GM18519 (cell line): ENCODE results near the gene FANCC.

Experiments used
- ATAC-seq: cut with Tn5 transposase; IDR thresholded peaks from one replicate; pipeline ENCODE4 v1.9.1; 2021; ENCODE audit warnings: mild to moderate bottlenecking, moderate library complexity; ENCODE audit not compliant: unreplicated experiment, low FRiP score

Gene FANCC

DNA sequence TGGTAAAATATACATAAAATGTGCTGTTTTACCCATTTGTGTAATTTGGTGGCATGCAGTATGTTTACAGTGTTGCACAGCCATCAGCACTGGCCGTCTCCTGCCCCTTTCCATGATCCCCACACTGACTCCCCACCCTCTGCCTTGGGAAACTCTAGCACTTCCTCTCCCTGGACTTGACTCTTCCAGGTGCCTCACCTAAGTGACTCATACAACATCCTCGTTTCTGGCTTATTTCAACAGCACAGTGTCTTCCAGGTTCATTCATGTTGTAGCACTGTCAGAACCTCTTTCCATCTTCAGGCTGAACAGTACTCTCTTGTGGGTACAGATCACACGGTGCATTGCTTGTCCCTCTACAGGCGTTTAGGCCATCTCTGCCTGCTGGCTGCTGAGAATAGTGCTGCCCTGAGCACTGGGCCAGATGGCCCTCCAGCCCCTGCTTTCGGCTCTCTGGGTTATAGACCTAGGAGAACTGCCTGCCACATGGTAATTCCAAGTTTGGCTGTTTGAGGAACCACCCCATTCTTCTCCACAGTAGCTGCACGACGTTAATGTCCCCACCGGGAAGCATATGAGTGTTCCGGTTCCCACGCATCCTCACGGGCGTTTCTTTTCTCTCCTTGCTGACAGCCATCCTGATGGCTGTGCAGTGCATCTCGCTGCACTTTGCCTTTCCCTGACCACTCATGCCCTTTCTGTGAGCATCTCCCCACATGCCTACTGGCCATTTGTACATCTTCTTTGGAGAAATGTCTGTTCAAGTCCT, 211.8 kb downstream of the FANCC start:
- no peak for ATAC-seq

DNA sequence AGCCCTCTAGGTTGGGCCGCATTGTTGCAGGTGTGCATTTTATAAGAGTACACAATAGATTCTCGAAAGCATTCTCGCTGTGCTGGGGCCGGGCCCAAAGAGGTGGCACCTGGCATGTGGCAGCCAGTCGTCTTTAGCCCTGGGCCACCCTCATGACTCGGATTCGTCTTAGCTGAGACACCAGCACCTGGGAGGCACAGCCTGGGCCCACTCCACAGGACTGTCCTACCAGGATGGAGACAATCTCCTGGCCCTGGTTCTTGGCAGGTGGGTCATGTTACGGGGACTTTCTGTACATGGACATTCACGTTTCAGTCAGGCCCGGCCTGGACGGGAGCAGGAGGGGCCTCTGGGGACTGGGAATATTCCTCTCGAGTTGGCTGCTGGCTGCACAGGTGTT, 212.5 kb downstream of the FANCC start:
- ATAC-seq: no peak

GRCh38 chr9:95104581-95104960, 212.9 kb downstream of the FANCC start:
- ATAC-seq: no peak

GRCh38 chr9:95103871-95104580, 213.5 kb downstream of the FANCC start:
- no peak for ATAC-seq

- no peak for ATAC-seq
These were observed 214.2 kb downstream of the FANCC start for GRCh38 chr9:95103281-95103771.

DNA sequence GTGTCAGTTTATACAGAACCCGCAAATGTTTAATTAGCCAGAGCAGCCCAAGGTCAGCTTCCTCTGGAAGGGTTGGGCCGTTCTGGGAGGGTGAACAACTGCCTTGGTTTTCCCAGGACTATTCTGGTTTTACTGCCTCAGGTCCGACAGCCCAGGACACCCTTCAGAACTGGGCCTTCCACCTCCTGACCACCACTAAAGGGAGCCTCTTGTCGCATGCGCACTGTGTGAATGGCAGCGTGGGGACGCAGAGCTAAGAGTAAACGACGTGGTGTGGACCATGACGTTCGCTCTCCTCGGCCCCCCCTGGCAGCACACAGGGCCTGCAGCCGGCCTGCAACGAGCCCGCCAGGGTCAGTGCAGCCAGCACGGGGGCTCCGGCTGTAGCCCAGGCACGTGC, 214.9 kb downstream of the FANCC start:
- no peak for ATAC-seq

GRCh38 chr9:95102001-95102433, 215.5 kb downstream of the FANCC start:
- ATAC-seq: no peak

DNA sequence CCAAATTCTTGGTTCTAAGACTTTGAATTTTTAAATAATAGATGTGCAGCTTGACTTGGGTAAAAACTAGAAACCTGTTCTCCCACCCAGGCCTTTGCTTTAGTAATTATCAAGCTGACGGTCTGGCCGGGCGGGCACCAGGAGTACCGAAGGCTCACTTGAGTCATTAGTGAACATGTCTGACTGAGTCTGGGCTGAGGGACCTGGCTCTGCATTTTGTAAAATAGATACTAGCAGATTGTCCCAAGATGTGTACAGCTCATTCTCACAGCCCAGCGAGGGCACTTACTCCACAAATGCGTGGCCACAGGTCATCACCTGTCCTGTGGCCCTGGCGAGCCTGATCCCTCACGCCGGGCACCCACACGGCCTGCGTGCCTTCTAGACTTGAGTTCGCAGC, 216.2 kb downstream of the FANCC start:
- ATAC-seq: no peak

GRCh38 chr9:95100071-95100627, 217.4 kb downstream of the FANCC start:
- ATAC-seq: no peak

DNA sequence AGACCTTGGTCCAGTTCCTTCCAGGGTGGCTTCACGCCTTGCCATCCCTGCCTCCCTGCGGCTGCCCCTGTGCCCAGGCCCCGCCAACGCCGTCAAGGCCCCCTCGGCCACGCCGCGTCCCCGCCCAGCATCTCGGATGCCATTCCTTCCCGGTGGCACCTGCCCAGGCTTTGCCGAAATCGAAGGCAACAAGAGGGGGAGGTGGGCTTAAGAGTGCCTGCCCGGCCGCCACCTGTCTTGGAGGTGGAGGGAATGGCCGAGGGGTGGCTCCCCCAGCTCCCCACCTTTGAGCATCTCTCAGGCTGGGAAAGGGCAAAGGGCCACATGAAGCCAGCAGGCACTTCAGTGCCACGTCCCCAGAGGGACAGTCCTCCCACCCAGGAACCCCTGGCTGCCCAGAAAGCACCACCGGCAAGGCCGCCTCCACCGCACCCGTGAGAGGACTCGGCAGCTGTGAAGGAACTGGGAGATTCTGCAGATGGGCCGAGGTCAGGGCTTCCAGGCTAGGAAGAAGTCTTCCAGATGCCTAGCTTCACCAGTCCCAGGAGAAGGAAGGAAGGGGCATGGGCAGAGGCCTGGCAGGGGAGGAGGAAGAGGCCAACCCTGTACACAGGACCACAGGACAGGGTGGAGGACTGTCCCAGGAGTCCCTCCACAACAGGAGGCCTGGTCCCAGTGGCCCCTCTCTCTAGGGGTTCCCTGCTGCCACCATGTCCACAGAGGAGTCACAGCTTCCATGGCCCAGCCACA, 218.0 kb downstream of the FANCC start:
- ATAC-seq: no peak

- no peak for ATAC-seq
These were observed 219.1 kb downstream of the FANCC start for GRCh38 chr9:95098391-95098921.

- ATAC-seq: no peak
These were observed 220.2 kb downstream of the FANCC start for GRCh38 chr9:95097279-95097678.

DNA sequence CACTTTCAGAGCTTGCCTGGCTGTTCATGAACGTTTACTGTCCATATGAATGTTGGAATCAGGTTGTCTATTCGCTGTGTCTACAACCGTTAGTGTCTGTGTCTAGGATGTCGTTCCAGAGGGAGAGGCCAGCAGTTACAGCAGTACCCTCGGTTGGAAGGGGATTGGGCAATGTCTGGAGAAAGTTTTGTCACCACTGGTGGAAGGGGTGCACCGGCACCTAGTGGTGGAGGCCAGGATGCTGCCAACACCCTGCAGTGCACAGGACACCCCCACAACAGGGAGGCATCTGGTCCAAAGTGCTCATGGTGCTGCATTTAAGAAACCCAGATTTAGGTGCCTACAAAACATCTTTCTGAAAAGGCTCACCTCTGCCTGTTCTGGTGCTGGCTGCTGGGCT, 220.7 kb downstream of the FANCC start:
- ATAC-seq: no peak

DNA sequence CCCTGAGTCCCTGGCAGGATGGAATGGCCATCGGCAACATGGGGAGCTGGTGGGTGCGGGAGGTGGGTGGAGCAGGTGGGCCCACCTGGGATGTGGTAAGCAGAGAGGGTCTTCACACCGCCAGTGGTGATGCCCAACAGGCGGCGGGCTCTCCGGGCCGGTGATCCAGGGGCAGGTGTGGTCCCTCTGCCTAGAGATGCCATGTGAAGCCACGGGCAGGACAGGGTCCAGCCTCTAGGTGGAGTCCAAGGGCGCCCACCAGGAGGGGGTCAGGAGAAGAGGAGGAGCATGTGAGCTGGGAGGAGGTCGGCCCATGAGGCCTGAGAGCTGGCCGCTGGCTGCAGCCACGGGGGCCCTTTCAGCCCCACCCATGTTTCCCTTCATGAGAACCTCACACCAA, 221.1 kb downstream of the FANCC start:
- ATAC-seq: no peak

DNA sequence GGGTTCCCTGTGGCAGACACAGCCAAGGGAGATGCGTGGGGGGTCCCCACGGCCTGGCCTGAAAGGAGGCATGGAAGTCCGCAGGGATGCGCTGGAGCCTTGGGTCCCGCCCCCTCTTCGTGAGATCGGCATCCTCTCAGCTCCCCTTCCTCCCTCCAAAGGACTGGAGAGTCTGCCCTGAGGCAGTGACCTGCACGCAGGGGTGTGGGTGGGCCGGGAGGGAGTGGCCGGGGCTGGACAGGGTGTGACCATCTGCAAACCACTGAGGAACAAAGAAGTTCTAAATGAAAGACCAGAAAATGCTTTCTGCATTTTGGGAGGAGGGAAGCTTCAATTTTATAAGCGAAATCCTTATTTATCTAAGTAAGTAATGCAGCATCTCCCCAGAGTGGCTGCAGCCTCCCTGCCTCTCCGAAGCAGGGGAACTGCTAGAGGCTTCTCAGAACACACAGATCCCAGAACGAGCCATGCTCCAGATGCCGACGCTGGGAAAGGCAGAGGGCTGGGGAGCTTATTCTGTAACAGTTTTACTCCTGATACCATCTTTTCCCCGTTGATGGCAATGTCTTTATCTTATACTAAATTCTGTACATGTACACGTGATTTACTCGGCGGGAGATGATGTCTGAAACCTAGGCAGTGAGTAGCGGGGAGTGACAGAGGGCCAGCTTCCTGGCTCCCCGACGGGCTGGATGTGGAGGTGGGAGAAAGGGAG, 221.7 kb downstream of the FANCC start:
- no peak for ATAC-seq

GRCh38 chr9:95094002-95094401, 223.5 kb downstream of the FANCC start:
- no peak for ATAC-seq

DNA sequence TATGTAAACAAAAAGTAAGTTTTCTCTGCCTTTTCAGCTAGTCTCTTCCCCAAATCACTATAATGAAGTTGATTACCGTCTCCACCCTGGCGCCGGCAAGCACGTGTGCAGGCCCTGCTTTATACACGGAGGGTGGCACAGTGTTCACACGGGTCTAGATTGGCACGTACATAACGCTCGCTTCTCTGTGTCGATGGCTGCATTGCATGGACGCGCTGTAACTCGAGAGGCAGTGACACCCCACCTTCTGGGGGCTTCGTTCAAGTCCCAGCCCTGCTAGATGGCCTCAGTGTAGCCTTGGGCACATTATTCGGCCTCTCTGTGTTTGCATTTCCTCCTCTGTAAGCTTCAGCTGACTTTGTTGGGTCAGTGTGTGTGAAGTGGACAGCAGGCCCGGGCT, 223.9 kb downstream of the FANCC start:
- ATAC-seq: no peak

DNA sequence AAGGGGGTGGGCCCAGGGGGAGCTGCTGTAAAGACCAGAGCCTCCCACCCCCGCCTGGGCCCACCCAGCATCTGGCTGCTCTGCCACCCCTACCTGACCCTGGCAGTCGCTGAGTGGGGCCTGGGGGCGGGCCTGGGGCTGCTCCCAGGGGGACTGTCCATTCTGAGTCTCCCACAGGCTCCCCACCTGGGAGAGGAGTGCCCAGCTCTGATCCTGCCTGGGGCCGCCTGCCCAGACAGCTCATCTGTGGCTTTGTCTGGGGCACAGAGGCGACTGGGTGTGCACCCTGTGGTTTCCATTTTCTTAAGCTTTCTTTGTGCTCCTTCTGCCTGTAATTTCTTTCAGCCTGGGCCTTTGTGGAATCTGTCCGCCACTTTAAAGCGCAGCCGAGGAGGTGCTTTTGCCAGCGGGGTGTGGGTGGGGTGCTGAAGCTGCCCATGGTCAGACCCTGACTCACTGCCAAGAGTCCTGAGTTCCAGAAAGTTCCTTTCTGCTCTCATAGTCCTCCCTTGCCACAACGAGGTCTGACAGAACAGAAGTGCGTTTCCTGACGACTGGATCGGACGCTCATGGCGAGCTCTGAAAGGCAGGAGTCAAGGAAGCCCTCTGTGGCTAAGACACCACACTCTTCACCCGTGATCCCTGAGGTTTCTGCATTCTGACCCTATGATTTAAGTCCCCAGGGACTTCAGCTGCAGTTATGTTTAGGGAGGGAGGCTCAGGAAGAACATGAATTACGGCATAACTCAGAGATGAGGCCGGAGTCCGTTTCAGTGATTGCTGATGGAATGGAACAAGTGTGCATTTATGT, 225.0 kb downstream of the FANCC start:
- ATAC-seq: no peak

DNA sequence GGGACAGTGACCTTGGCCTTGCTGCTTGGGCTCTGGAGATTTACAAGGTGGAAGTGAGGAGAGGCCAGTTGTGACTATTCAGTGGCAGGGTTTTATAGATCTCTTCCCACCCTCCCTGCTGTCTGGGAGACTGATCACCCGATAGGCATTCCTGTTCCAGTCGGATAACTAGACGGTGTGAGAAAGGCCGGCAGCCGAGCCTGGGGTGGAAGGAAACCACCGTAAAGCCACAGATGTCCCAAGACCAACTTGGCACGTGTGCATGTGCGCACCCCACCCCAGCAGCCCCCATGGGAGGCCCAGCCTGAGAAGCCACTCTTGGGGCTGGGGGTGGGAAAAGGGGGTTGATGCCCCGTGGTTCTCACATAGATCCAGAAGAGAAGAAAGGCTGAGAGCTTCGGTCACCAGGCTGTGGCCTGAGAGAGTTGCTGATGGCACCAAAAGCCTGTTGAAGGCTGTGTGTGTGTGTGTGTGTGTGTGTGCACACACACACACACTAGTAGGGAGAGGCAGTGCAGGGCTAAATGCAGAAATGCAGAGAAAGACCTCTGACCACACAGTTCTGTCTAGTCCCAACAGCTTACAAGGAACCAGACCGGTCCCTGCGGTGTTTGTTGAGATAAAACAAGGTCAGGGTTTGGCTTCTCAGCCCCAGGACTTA, 225.8 kb downstream of the FANCC start:
- no peak for ATAC-seq
